ENCODE measurements around the gene METTL17.
"Not testable (repeated sequence)": the region's sequence is repeated elsewhere in the genome, so short reads cannot be mapped to it uniquely, and the experiment has no call there.

METTL17 gene, protein sequence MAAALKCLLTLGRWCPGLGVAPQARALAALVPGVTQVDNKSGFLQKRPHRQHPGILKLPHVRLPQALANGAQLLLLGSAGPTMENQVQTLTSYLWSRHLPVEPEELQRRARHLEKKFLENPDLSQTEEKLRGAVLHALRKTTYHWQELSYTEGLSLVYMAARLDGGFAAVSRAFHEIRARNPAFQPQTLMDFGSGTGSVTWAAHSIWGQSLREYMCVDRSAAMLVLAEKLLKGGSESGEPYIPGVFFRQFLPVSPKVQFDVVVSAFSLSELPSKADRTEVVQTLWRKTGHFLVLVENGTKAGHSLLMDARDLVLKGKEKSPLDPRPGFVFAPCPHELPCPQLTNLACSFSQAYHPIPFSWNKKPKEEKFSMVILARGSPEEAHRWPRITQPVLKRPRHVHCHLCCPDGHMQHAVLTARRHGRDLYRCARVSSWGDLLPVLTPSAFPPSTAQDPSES

DNA sequence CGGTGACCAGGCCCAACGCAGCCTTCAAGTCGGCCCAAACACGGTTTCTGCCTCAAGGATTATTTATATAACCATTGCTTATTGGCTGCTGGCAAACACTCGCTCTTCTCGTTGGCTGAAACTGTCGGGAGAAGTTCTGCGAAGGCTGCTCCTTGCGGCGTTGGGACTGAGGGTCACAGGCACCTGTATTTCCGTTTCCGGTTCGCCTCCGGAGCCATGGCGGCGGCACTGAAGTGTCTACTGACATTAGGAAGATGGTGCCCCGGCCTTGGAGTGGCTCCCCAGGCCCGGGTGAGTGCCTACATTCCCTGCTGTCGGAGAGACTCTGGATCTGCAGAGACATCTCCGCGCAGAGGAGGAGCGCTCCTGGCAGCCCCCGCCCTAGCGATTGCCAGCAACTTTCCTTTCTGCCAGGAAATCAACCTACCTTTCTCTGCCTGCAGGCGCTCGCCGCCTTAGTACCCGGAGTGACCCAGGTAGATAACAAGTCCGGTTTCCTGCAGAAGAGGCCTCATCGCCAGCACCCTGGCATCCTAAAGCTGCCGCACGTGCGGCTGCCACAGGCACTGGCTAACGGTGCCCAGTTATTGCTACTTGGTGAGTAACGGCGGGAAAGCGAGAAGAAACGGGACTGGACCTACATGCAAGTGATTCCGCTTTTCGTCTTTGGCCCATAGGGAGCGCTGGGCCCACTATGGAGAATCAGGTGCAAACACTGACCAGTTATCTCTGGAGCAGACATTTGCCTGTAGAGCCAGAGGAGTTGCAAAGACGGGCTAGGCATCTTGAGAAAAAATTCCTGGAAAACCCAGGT, at the start of gene METTL17:
Gene METTL17, plus strand, starts transcription at position 194 of the 814 bp plus-strand sequence. Its CDS starts 23 bp downstream, at position 217.
- peak; percentile 98 for DNase-seq

DNA sequence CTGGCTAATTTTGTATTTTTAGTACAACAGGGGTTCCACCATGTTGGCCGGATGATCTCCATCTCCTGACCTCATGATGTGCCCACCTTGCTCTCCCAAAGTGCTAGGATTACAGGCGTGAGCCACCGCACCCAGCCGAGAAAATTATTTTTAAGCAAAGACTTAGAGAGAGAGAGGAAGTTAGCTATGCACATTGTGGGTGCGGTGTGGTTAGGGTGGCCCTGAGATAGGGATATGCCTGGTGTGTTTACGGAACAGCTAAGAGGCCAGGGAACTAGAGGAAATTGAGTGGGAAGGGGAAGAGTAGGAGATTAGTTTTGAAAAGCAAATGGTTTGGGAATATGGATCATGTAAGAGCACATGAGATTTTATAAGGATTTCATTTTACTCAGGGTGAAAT, 44.6 kb upstream of the METTL17 start:
- not testable (repeated sequence) for DNase-seq

DNA sequence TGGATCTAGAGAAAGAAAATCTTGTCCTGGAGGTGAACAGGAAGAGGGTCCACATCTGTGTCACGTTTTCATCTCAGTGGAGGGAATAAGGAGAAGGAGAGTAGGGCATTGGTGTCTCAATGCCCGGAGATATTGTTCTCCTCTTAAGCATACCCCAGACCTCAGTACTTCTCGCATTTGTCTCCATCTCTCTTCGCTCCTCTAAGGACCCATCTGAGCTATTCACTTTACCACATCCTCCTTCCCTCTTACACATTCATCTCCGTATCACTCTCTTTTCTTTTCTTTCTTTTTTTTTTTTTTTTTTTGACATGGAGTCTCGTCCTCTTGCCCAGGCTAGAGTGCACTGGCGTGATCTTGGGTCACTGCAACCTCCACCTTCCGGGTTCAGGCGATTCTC, 43.1 kb upstream of the METTL17 start:
- not testable (repeated sequence) for DNase-seq

GRCh38 chr14:20954736-20955537, 34.8 kb upstream of the METTL17 start, which contains the start of gene RNASE2:
Gene RNASE2, plus strand, starts transcription at chr14:20955487. Its CDS starts 285 bp downstream, at chr14:20955772.
- not testable (repeated sequence) for DNase-seq

DNA sequence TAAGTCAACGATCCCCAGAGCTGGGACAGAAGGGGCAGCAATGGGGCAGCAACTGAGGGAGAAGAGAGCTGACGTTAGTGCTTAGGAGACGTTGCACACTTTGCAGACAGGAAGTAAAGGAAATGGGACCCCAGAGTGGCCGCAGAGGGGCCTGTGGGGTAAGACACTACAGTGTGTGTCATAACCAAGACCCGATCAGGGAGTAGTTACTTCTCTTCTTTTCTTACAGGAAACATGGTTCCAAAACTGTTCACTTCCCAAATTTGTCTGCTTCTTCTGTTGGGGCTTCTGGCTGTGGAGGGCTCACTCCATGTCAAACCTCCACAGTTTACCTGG, 34.3 kb upstream of the METTL17 start:
- DNase-seq = not testable (repeated sequence)

GRCh38 chr14:20956376-20956976, 33.3 kb upstream of the METTL17 start:
- no peak for DNase-seq

- DNase-seq = not testable (repeated sequence)
These were observed 30.8 kb upstream of the METTL17 start for GRCh38 chr14:20958946-20959345.

GRCh38 chr14:20969336-20969735, 20.4 kb upstream of the METTL17 start:
- DNase-seq = no peak

DNA sequence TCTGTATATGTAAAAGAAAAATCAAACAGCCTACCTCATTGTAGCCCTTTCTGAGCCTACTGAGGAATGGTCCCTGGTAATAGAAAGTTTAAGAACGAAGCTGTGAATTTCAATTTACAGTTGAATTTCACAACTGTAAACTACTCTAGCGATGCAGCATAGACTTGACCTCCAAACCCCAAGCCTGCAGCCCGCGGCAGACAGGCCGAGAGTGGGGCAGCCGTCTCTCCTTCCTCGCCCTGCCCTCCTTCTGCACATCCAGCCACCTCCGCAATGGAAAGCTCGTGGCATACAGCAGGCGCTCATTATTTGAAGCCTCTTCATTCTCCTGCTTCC, 19.2 kb upstream of the METTL17 start:
- DNase-seq = no peak

- DNase-seq = peak; percentile 96
These were observed 18.6 kb upstream of the METTL17 start for GRCh38 chr14:20970983-20971704.

GRCh38 chr14:20971705-20972021, 18.1 kb upstream of the METTL17 start:
- no peak for DNase-seq

- no peak for DNase-seq
These were observed 16.3 kb upstream of the METTL17 start for GRCh38 chr14:20973501-20973900.

GRCh38 chr14:20976291-20976690, 13.5 kb upstream of the METTL17 start:
- DNase-seq = no peak

DNA sequence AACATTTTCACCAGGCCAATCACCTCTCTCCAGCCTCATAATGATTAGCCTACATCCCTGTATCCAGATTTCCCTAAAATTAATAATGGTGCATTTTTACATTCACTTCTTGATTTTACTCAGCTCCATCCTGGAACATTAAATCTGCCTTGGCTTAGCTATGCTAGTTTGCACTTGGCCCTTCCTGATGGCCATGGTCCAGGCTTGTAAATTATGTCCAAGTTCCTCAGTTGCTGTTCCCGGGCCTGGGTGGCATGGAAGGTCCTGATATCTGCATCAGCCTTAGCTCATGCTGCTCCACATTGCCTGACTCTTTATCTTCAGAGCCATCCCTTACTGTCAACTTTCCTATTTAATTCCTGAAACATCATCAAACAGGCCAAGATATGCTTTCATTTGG, 11.1 kb upstream of the METTL17 start:
- no peak for DNase-seq

DNA sequence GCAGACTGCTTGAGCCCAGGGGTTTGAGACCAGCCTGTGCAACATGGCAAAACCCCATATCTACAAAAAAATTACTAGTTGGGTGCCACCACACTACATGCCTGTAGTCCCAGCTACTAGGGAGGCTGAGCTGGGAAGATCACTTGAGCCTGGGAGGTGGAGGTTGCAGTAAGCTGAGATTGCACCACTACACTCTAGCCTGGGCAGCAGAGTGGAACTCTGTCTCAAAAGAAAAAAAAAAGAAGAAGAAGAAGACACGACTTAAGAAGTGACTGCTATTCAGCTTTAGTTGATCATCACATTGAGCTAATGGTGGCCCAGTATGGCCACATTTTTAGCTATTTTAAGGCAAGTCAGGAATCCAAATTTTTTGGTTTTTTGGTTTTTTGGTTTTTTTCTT, 8.9 kb upstream of the METTL17 start:
- no peak for DNase-seq

- DNase-seq = no peak
These were observed 7.0 kb upstream of the METTL17 start for GRCh38 chr14:20982646-20983369.

GRCh38 chr14:20985650-20986049, 4.1 kb upstream of the METTL17 start:
- DNase-seq = not testable (repeated sequence)

DNA sequence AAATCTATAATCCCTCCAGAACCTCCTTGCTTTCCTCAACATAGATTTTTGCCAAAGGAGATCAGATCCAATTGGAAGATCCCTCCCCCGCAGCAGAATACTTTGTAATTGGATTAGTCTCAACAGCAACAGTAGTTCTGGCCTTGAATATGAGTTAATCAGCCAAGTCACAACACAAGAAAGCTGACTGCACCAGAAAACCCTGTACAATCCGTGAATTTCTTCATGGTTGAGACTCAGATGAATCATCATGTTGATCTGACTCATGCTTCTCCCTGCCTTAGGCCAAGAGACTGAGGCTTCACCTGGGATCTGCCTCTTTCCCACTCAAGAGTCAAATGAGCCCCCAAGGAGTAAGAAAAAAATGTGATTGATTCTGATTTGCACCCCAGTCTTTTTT, 3.0 kb upstream of the METTL17 start:
- peak; percentile 68 for DNase-seq

DNA sequence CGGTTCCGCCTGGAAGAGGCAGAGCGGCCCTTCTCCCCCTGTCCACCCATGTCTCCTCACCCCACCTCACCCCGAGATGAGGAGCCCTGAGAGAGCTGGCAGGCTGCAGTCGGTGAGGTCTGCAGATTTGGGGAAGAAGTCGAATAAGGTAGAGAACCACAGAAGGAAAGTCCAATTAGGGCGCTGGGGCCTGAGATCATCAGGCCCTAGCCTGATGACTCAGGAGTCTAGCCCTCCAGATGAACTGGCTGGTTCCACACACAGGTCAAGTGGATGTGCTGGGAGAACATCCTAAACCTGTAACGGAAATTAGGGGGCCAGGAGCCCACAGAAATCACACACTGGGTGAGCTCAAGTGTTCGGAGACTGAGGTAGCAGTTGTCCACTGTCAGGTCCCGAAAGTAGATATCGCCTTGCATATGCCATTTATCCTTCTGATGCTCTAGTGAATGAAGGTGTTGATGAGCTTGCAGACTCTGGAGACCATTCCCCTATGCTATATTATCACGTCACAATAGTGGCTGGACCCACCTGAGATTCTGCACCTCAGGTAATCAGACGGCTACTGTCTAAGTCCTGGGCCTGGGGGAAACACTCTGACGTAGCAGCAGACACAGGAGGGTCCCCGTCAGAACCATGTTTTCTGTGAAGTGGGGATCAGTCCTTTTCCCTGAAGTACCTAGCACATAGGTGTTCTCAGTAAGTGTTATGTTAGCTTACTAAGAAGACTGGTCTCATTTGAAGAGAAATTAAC, 886 bp upstream of the METTL17 start:
- no peak for DNase-seq

DNA sequence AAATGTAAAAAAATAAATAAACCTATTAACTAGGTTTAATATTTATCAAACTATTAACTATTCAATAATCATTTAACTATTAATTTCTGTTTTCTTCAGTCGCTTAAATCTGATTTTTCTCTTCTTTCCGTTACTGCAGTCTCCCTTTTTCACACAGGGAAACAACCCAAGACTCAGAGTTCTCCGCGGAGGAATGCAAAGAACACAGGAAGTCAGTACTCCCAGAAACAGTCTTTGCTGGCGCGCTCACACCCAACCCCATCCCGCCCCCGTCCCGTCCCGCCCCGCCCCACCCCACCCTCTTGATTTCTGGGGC, 351 bp upstream of the METTL17 start:
- no peak for DNase-seq

DNA sequence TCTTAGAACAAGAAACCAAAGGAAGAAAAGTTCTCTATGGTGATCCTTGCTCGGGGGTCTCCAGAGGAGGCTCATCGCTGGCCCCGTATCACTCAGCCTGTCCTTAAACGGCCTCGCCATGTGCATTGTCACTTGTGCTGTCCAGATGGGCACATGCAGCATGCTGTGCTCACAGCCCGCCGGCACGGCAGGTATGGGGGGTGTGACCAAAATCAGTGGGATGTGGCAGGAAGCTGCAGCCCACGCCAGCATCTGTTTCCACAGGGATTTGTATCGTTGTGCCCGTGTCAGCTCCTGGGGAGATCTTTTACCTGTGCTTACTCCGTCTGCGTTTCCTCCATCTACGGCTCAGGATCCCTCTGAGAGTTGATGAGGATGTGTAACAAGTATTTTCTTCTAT, 6.7 kb downstream of the METTL17 start:
- no peak for DNase-seq
